Putamen (tissue), 1 donor: ENCODE results near the gene CCDC85B.
"Not testable (repeated sequence)": the region's sequence is repeated elsewhere in the genome, so short reads cannot be mapped to it uniquely, and the experiment has no call there.

Source experiments
- DNase-seq: peaks from one replicate; pipeline ENCODE4 v3.0.0-alpha.2; 2016; ENCODE audit warnings: low spot score

The CCDC85B gene

GRCh38 chr11:65887723-65888162, 2.7 kb upstream of the CCDC85B start:
- no peak for DNase-seq

- peak; percentile 98 for DNase-seq
Measured at GRCh38 chr11:65888163-65888814, 2.2 kb upstream of the CCDC85B start, which contains the start of gene FIBP. FIBP (minus strand) TSS chr11:65888471; CDS start chr11:65888418, 53 bp downstream.

GRCh38 chr11:65891219-65892136, 1.0 kb downstream of the CCDC85B start:
- no peak for DNase-seq

DNA sequence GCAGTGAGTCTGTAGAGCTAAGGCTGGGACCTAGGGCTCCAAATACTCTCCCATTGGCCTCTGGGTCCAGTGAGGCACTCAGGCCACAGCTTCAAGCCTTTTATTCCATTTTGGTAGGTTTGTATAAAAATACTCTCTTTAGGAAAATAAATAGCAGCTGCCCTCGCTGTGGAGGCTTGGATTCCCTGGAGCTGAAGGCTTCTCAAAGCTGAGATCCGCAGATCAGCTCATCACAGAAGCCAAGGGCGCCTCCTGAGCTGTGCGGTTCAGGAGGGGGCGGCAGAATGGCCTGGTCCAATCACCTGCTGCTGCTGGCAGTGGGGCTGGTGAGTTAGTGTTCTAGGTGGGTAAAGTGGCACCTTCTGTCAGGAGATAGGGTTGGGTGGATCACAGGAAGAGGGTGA, 1.7 kb downstream of the CCDC85B start:
- DNase-seq, result not testable (repeated sequence)

GRCh38 chr11:65892661-65893317, 2.3 kb downstream of the CCDC85B start:
- no peak for DNase-seq

GRCh38 chr11:65894034-65894591, 3.6 kb downstream of the CCDC85B start:
- DNase-seq, result no peak

DNA sequence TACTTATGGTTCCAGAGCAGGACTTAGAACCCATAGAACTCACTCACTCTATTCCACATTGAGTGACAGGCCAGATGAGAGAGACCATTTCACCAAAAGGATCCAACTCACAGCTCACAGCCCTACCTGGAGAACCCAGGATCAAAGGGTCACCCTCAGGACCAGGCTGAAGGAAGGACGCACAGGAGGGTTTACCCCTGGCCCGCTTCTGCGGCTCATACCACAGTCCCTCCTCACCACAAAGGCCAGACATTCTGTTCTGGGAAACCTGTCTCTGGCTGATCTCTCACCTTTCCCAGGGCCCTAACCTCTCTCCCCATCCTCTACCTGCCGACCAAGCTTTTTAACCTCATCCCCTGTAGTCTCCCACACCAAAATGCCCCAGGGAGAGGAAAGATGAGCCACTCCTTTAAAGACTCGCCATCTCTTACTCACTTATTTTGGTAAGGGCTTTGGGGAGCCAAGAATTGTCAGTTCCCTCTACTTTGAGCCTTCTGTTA, 5.1 kb downstream of the CCDC85B start:
- no peak for DNase-seq

DNA sequence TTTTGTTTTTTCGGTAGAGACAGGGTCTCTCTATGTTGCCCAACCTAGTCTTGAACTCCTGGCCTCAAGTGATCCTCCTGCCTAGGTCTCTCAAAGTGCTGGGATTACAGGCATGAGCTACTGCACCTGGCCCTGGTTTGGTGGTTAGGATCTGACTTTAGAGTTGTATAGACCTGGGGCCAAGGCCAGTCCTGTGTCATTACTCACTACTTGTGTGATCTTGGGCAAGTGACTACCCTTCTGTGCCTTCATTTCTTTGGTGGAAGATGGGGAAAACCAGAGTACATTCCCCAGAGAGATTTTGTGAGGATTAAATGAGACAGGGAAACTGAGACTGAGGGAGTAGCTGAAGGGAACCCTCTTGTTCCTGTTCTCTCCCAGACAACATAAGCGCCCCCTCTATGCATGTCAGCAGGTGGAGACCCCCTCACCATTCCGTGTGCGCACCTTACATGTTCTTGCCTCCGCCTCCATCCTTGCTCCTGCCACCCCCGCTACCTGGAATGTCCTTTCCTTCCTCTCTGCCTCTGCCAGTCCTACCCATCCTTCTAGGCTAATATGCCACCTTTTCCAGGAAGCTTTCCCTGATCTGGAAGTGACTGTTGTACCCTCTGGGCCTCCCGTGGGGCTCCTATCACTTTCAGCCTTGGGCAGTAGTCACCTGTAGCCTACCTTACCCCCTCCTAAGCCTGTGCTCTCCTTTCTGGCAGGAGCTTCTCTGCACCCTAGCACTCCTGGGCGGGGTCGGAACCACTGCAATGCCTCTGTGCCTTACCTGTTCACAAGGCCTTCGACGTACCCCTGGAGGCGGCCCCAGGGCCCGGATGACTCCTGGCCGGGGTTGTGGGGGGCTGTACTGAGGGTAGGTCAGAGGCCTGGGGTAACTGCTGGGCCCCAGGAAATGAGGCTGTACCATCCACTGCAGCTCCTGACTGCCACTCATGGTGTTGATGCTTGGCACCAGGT, 5.8 kb downstream of the CCDC85B start:
- no peak for DNase-seq

- DNase-seq, result no peak
Measured at GRCh38 chr11:65897020-65897471, 6.6 kb downstream of the CCDC85B start.

GRCh38 chr11:65898656-65899355, 8.3 kb downstream of the CCDC85B start:
- DNase-seq, result no peak

GRCh38 chr11:65899356-65900124, 9.1 kb downstream of the CCDC85B start:
- DNase-seq, result no peak

DNA sequence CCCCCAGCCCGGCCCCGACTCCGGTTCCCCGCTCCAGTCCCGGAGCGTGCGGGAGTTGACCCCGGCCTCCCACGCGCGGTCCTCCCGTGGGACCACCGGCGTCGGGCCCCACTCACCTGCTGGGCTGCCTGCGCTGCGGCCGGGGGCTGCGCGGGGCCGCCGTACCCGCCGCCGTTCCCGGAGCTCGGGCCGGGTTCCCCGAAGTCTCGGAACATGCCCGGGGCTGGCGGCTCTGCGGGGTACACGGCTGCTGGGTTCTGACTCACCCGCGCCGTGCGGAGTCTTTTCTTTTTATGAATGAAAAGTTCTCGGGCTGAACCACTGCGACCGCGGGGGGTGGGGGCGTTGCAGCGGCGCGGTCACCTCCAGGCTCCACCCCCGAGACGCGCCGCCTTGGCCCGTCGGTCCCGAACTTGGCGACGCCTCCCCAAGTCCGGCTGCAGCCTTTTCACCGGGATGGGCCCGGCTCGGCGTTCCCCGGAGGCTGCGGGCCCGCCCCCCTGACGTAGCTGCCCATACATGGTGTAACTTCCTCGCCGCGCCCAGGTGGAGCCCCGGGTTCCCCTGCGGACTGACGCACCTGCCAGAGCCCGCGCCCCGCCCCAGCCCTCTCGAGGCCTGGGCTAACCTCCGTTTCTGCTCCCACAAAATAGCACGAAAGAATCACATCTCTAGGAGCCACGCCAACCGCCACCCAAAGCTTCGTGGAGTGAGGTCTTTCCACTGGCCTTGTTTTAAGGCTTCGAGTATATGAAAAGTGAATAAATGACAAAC, 9.8 kb downstream of the CCDC85B start, which contains the start of gene FOSL1:
Gene FOSL1 (minus strand): TSS at position 264 of the 774 bp plus-strand sequence. CDS start 49 bp downstream, at position 215.
- DNase-seq, result peak; percentile 32

GRCh38 chr11:65900899-65901180, 10.4 kb downstream of the CCDC85B start:
- no peak for DNase-seq

- DNase-seq, result no peak
Measured at GRCh38 chr11:65903068-65903481, 12.6 kb downstream of the CCDC85B start.

GRCh38 chr11:65903715-65904114, 13.2 kb downstream of the CCDC85B start:
- DNase-seq, result no peak

DNA sequence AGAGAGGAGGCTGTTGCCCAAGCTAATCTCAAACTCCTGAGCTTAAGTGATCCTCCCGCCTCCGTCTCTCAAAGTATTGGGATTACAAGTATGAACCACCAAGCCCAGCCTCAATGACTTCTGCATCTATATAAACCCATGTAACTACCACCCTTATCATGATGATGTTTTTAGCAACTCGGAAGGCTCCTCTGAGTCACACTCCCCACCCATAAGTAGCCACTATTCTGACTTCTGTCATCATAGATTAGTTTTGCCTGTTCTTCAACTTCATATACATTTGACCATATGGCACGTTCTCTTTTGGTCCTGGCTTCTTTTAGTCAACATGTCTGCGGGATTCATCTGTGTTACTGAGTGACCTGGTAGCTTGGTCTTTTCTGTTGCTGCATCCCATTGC, 16.1 kb downstream of the CCDC85B start:
- no peak for DNase-seq

DNA sequence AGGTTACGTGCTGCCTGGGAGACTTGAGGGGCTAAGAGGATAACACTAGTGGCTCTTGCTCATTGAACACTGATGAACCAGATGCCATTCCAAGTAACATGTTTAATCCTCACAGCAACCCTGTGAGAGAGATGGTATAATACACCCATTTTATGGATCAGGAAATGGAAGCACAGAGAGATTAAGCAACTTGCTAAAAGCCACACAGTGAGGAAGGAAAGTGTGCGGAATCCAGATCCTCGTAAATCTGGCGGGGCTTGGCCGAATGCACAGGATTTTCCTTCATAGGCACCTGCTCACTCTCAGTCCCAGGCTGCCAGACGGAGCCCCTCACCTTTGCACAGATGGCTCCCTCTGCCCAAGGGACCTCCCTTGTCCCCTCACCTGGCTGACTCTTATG, 17.4 kb downstream of the CCDC85B start:
- DNase-seq, result no peak
